Activated CD8-positive, alpha-beta memory T cell treated with anti-CD3 and anti-CD28 coated beads, Interleukin-2, amount 50 U/mL, for 48 hours (primary cell): ENCODE results near the gene SLC66A2.

Source experiments
- DNase-seq: peaks from one replicate; pipeline ENCODE4 v3.0.0-alpha.2; 2020

The SLC66A2 gene

GRCh38 chr18:79935499-79935898 lies 16.0 kb downstream of the SLC66A2 start:
- DNase-seq, result peak; percentile 28

GRCh38 chr18:79935098-79935480 lies 16.4 kb downstream of the SLC66A2 start:
- peak; percentile 25 for DNase-seq

- DNase-seq, result peak; percentile 22
These were observed 16.9 kb downstream of the SLC66A2 start for GRCh38 chr18:79934311-79935097.

- DNase-seq, result no peak
These were observed 17.7 kb downstream of the SLC66A2 start for GRCh38 chr18:79933765-79934164.

GRCh38 chr18:79932907-79933306 lies 18.5 kb downstream of the SLC66A2 start:
- no peak for DNase-seq

- DNase-seq, result no peak
These were observed 20.0 kb downstream of the SLC66A2 start for GRCh38 chr18:79931475-79931874.

- DNase-seq, result no peak
These were observed 21.3 kb downstream of the SLC66A2 start for GRCh38 chr18:79930020-79930642.

- peak; percentile 23 for DNase-seq
These were observed 22.9 kb downstream of the SLC66A2 start for GRCh38 chr18:79928563-79928960.

GRCh38 chr18:79927607-79928562 lies 23.6 kb downstream of the SLC66A2 start:
- DNase-seq, result peak; percentile 32

GRCh38 chr18:79926715-79927606 lies 24.5 kb downstream of the SLC66A2 start:
- peak; percentile 42 for DNase-seq

GRCh38 chr18:79926306-79926705 lies 25.1 kb downstream of the SLC66A2 start:
- DNase-seq, result peak; percentile 28

GRCh38 chr18:79924814-79925731 lies 26.4 kb downstream of the SLC66A2 start:
- peak; percentile 39 for DNase-seq

- peak; percentile 26 for DNase-seq
These were observed 27.4 kb downstream of the SLC66A2 start for GRCh38 chr18:79923896-79924585.

GRCh38 chr18:79922971-79923411 lies 28.5 kb downstream of the SLC66A2 start:
- DNase-seq, result peak; percentile 37

- DNase-seq, result peak; percentile 25
These were observed 29.2 kb downstream of the SLC66A2 start for GRCh38 chr18:79921984-79922965.

- DNase-seq, result peak; percentile 35
These were observed 32.4 kb downstream of the SLC66A2 start for GRCh38 chr18:79919089-79919488.

- DNase-seq, result peak; percentile 49
These were observed 32.8 kb downstream of the SLC66A2 start for GRCh38 chr18:79918615-79919011.

GRCh38 chr18:79917853-79918614 lies 33.4 kb downstream of the SLC66A2 start:
- no peak for DNase-seq
